NCI-H187 (cell line): Measurements from ENCODE around the gene PFKFB4.
"Not testable (repeated sequence)": the region's sequence is repeated elsewhere in the genome, so short reads cannot be mapped to it uniquely, and the experiment has no call there.

Experiments used
- DNase-seq, 2 experiments: peaks; one replicate each; lab custom pipeline; 2025; lab: John Stamatoyannopoulos, UW

Gene PFKFB4

DNA sequence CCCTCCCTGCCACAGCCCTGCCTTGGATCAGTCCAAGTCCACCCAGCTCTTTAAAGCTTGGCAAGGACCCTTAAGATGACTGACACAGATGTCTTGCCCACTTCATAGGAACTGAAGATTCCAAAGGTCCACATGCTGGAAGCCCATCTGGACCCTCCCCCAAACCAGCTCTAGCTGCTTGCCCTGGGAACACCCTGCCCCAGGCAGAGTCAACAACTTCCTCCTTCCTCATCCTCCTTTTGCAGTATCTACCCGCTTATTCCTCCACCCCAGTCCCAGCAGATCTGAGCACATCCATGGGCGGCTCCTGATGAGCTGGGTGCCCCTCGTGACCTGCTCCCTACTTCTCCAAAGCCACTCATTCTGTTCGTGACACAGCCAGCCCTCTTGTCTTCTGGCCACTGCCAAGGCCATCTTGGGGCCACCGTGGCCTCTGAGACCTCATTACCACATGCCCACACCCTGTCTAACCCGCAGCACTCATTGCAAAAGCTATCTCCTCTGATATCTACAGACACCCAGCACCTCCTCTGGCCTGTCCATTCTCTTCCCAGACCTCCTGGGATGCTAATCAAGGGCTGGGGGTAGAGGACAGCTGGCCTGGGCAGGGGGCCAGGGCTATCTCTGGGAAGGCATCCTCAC lies 2.0 kb upstream of the PFKFB4 start:
- DNase-seq = no peak

DNA sequence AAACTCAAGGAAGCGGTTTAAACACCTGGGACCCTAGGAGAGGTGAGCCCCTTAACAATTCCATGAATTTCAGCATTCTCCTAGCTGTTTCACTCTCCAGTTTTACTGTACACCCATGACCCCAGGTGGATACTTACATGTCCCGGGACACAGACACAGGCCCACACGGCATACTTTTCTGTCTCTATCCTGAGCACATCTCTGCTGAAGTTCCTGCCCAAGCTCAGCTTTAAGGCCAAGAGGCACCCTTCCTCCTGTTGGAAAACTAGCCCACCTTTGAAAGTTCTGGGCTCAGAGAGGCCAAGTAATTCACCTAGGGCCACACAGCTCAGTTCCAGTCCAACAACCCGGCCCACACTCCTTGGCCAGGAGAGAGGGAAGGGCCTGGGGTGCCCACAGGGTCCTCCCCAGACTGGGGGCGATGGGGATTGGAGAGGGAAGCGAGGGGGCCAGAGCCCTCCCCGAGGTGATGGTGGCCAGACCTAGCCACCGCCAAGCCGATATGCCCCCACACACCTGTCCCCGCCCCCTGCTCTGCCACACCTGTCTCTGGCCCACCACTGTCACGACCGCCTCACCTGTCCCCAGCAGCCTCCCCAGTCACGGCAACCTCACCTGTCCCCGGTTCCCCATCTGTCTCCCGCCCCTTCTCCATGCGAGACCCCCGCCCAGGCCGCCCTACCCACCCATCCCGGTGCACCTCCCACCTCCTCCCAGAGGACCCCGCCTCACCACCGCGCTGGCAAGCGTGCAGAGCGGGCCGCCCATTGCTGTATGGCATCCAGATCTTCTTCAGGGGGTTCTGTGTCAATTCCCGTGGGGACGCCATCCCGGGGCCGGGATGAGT lies 431 bp downstream of the PFKFB4 start:
- DNase-seq = no peak

GRCh38 chr3:48555231-48555948 lies 1.2 kb downstream of the PFKFB4 start:
- no peak for DNase-seq

DNA sequence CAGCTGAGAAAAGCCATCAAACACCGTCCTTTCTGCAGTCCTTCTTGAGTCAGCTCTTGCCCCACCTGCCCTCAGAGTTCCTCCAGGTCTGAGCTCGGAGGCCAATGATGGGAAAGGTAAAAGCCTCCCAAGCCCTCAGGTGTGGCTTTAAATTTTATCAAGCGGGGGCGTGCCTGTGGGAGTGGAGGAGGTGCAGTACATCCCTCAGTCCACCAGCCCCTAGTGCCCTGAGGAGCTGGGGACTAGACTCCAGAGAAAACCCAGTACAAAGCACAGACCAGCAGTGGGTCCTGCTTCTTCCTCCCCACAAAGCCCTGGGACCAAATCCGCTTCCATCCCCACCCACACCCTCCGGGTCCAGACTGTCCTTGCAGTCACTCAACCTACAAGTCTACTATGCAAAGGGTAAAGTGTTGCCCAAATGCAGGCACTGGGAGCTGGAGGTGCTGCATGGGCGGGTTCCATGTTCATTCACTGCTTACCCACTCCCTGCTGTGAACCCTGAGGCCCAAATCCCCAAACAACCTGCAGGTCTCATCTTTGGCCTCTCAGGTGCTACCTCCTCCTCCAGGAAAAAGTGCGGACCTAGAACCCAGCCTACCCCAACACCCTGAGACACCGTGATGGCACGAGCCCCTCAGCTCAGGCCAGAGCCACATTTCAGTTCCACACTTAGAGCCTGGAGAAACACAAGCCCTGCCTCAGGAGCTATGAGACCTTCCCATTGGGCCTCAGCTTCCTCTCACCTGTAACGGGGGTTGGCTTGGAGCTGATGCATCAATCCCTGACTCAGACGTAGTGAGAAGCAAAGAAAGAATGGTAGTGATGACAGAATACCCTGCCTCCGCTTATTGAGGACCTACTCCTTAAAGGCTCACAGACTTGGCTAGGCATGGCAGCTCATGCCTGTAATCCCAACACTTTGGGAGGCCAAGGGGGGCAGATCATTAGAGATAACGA lies 2.4 kb downstream of the PFKFB4 start:
- DNase-seq = no peak

DNA sequence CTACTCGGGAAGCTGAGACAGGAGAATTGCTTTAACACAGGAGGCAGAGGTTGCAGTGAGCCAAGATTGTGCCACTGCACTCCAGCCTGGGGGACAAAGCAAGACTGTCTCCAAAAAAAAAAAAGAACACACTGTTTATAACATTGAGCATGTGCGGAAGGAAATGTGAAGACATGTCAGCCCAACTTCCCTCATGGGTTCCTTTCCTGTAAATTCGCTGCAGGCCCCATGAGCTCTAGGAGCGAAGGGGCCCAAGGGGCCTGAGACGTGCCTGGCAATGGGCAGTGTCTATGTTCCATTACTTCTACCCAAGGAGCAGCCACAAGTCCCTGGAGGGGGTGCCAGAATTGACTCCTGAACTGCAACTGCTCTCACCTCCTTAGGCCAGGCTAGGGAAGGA lies 3.2 kb downstream of the PFKFB4 start:
- no peak for DNase-seq

DNA sequence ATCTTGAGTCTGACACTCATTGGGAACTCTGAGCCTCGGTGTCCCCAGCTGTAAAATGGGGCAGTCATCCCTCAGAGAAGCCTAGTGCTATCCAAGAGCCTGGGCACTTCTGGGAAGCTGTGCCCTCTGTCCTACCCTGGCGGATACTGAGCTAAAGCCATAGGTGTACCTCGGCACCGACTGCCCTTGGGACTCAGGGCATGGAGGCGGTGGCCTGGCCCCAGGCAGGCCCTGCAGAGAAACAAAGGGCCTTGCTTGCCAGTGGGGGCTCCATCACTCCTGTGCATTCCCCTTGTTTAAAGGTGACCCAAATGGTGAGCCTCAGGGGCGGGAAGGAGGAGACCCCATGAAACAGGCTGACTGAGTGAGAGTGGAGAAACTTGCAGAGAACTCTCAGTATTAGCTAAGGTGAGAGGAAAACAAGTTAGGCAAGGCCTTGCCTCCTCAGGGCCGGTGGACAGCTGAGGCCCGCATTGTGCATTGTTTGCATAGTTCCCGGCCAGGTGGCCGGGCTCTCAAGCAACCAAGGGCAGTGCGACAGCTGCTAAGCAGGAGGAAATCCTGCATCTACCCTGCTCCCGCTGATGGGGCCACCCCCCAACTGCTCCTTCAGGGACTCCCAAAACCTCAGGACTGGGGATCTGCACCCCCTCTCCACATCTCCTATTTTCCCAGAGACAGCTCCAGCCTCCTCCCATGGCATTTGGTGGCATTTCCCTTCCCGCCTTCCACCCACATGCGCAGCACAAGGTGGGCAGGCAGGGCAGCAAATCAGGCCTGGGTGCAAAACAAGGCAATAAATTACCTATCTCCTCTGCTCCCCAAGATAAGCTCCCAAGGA lies 4.3 kb downstream of the PFKFB4 start:
- no peak for DNase-seq

- not testable (repeated sequence) for DNase-seq
Measured at GRCh38 chr3:48551651-48552050, 5.0 kb downstream of the PFKFB4 start.

DNA sequence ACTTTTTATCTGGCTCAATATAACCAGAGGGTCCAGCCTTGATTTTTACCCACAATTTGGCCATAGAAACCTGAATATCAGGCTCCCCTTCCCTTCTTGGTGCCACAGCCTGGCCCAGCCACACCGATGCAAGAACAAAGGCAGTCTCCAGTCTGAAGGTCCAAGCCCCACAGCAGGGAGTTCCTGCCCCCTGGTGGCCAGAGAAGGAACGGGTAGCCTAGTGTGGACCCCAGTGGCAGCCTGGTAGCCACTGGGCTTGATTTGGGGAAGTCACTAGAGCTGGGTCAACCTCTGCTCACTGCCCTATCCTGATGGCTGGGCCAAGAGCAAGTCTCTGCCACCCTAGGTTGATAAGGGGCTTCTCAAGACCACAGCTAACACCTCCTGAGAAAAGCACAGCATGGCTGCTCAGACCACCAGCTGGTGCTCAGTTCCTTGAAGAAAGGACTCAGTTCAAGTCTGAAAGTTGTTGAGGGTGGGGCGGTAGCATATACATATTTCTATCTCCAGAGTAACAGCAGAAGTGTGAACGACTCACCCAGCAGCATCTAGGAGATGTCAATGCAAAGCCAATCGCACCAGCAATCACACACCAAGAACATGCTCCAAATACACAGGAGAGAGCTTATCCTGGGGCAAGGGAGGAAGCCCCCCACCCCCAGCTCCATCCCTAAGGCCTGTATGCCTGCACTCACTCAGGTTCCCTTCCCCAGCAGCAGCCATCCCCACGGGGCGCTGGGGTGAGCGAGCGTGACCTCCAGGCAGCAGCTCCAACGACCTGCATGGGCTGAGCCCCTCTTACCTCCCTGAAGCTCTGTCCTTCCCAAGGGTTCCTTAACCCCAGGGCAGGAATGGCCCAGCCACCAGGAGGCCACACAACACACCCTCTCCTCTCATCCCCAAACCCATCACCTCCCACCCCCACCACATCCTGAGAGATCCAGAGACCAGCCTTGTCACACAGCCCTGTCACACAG lies 7.6 kb downstream of the PFKFB4 start:
- peak in 1 of 2 experiments; percentile 40 for DNase-seq

GRCh38 chr3:48548126-48548525 lies 8.5 kb downstream of the PFKFB4 start:
- DNase-seq = no peak

- no peak for DNase-seq
Measured at GRCh38 chr3:48546203-48546829, 10.3 kb downstream of the PFKFB4 start.

- DNase-seq = no peak
Measured at GRCh38 chr3:48544141-48544540, 12.5 kb downstream of the PFKFB4 start.

GRCh38 chr3:48543271-48543866 lies 13.2 kb downstream of the PFKFB4 start:
- DNase-seq = no peak

DNA sequence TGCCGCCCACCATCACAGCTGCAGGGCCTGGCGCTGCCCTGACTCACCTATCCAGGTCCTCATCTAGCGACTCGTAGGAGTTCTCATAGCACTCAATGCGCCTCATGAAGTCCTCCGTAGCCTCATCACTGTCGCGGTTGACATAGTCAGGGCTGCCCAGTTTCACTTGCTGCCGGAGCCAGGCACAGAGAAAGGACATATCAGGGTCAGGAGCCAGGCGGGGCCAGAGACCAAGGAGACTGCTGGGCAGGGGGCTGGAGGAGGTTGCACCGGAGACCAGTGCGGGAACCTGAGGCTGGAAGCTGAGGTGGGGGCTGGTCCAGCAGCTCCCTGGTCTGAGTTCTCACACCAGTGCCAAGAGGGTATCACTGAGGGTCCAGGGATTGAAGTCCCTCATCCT lies 18.2 kb downstream of the PFKFB4 start:
- DNase-seq = no peak

DNA sequence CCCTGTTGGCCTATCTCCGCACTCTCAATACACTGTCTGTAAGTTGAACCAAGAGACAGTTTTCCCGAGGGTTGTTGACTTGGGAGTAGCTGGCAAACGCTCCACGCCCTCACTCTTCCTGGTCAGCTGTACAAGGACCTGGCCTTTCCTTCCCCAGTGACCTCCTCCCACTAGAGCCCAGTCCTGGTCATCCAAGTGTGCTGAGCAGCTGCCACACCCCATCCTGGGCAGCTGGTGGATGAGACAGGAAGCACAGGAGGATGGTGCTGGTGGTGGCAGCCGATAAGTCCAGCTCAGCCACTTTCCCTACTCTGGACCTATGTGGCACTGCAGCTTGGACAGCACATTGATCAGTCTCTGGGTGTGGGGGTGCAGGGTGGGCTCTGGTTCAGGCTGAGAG lies 19.8 kb downstream of the PFKFB4 start:
- no peak for DNase-seq

DNA sequence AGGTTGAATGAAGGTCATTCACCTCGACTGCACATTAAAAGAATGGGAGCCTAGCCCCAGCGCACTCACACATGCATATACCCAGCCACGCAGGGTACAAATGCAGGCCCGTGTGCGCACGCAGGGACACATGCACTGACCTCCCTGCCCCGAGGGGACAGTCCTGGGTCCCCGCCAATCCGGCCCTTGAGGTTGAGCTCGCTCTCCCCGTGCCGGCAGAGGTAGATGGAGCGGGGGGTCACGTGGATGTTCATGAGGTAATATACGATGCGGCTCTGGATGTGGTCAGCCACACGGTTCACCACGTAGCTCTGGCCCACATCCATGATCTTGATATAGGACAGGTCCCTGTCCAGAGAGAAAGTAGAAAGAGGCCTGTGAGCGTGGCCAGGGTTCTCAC lies 20.5 kb downstream of the PFKFB4 start:
- DNase-seq = no peak

DNA sequence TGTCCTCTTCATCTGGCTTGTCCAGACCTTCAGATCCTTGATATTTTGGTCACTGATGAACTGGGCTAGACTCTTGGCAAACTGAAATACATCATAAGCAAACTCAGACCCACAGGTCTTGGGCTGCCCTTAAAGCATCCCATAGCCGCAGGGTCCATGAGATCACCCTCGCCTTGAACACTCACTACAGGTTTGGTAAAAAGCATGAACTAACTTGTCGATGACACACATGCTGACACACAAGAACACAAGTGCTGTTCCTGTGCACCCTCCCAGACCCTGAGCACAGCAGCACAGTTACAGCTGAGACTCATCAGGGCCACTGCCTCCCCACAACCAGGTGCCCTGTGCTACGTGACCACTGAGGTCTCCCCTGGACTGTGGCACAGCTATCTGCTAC lies 21.0 kb downstream of the PFKFB4 start:
- no peak for DNase-seq

- DNase-seq = no peak
Measured at GRCh38 chr3:48532977-48533337, 23.6 kb downstream of the PFKFB4 start.

- no peak for DNase-seq
Measured at GRCh38 chr3:48532271-48532976, 24.2 kb downstream of the PFKFB4 start.
